GM03348 (cell line): Measurements from ENCODE around the gene DUSP9.
"Not testable (repeated sequence)": the region's sequence is repeated elsewhere in the genome, so short reads cannot be mapped to it uniquely, and the experiment has no call there.

ENCODE experiments used
- DNase-seq: peaks from one replicate; pipeline ENCODE4 v3.0.0; 2012; ENCODE audit warnings: low spot score

The DUSP9 gene

DNA sequence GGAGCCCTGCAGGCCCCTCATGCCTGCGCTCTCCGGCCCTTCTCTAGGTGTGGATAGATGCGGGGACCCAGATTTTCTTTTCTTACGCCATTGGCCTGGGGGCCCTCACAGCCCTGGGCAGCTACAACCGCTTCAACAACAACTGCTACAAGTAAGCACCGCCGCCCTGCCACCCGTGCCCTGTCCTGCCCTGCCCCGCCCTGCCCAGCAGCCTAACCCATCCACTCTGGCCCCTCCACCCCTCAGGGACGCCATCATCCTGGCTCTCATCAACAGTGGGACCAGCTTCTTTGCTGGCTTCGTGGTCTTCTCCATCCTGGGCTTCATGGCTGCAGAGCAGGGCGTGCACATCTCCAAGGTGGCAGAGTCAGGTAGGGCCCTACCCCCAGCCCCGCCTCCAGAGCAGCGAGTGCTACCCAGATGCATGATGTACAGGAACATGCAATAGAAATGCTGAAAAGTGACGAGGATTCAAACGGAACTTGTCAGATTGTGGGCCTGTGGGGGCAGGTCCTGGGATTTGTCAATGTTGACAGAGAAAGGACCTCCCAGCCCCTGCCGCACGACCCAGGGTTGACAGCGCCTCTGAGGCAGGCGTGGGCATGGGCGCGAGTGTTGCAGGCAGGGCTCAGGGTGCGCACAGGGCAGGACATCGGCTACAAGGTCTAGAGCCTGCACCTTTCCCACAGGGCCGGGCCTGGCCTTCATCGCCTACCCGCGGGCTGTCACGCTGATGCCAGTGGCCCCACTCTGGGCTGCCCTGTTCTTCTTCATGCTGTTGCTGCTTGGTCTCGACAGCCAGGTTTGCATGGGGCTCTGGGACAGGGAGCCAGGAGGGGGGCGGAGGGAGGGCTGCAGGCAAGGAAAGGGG is 46.4 kb downstream of the DUSP9 start:
- no peak for DNase-seq

DNA sequence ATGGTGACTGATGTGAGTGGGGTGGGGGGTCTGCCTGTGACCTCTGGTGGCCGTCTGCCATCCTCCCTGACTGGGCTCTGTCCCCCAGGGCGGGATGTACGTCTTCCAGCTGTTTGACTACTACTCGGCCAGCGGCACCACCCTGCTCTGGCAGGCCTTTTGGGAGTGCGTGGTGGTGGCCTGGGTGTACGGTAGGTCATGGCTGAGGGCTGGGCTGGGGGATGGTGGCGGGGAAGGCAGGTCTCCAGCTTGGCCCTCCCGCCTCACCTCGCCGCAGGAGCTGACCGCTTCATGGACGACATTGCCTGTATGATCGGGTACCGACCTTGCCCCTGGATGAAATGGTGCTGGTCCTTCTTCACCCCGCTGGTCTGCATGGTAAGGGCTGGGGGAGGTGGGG is 47.3 kb downstream of the DUSP9 start:
- not testable (repeated sequence) for DNase-seq

DNA sequence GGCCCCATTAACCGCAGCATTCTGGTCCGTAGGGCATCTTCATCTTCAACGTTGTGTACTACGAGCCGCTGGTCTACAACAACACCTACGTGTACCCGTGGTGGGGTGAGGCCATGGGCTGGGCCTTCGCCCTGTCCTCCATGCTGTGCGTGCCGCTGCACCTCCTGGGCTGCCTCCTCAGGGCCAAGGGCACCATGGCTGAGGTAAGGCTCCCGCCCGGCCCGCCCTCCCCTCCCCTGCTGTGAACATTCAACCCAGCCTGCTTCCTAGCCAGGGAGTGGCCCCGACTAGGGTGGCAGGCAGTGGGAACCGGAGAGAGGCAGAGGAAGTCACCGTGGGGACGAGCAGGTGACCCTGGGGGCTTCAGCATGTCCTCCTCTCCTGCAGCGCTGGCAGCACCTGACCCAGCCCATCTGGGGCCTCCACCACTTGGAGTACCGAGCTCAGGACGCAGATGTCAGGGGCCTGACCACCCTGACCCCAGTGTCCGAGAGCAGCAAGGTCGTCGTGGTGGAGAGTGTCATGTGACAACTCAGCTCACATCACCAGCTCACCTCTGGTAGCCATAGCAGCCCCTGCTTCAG is 47.8 kb downstream of the DUSP9 start:
- no peak for DNase-seq

DNA sequence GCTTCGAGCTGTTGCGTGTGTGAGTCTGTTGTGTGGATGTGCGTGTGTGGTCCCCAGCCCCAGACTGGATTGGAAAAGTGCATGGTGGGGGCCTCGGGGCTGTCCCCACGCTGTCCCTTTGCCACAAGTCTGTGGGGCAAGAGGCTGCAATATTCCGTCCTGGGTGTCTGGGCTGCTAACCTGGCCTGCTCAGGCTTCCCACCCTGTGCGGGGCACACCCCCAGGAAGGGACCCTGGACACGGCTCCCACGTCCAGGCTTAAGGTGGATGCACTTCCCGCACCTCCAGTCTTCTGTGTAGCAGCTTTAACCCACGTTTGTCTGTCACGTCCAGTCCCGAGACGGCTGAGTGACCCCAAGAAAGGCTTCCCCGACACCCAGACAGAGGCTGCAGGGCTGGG is 49.1 kb downstream of the DUSP9 start:
- DNase-seq = no peak

DNA sequence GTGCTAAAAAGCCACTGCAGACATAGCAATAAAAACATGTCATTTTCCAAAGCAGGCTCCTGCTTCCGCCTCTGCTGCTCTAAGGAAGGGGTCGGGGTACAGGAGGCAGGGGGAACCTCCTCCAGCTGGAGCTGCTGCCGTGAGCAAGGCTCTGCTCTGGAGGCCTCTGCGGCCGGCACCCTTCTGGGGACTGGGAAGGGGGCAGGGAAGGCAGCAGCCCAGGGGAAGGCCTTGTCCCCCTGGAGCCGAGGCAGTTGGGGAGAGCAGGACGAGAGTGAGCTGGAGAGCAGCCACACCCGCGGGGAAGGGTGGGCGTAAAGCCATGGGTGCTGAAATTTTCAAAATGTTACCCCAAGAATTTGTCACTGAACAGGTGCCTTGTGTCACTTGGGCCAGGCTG is 49.5 kb downstream of the DUSP9 start:
- DNase-seq = not testable (repeated sequence)

DNA sequence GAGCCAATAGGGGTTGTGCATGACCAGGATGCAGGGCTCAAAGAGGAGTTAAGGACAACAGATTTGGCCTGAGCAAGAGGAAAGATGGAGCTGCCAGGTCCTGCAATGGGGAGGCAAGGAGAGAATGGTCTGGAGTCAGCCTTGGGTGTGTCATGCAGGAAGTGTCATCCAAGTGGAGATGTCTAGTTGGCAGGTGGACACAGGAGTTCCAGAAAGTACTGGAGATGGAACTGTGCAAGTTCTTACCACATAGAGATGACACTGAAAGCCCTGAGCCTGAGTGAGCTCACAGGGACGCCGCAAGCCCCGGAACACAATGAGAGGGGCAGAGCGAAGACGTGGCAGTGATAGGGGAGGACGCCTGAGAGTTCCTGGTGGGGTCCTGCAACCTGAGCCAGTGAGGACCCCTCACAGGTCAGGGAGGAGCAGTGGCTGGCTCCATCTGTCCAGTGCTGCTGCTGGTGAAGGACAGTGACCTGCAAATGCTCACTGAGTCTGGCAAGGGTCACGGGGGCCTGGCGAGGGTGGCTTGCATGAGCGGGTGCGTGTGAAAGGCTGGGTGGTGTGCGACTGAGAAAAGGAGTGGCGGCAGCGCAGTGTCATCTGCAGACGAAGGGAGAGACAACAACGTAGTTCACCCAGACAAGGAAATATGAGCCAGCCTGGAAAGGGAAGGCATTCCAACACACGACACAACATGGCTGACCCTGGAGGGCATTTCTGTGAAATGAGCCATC is 50.2 kb downstream of the DUSP9 start:
- DNase-seq = not testable (repeated sequence)

DNA sequence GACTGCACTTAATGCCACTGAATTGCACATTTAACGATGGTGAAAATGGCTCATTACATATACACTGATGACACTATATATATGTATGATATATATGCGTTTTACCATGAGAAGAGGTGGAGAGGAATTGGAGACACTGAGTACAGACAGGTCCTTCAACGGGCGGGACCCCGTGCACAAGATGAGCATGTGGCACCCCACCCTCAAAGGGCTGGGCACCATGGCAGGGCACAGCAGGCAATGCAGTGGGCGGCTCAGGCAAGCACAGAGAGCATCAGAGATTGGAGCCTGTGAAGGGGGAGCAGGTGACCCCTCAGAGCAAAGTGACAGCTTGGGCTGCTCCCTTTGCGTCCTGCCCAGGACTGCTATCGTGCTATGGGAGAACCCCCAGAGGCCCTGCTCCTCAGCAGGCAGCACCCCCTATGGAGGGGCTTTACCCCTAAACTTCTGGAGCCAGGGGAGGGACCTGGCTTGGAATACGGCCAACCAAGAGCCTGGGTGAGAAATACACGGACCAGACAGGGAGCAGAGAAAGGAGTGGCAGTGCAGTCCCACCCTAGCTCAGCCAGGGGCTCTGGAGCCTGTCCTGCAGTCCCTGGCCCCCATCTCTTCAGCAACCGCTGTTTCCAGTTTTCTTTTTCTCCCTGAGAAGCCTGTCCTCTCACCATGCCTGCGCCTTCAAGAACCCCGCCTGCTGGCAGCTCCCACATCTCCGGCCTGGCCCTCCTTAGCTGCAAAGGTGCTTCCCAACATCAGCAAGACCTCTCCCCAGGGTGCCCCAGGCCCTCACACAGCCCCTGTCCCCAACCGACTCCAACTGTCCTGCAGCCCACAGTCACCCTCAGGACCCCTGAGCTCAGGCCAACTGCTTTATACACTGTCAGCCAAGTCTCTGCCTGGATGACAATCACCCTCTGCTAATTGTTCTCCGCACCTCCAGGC is 51.2 kb downstream of the DUSP9 start:
- DNase-seq = no peak

DNA sequence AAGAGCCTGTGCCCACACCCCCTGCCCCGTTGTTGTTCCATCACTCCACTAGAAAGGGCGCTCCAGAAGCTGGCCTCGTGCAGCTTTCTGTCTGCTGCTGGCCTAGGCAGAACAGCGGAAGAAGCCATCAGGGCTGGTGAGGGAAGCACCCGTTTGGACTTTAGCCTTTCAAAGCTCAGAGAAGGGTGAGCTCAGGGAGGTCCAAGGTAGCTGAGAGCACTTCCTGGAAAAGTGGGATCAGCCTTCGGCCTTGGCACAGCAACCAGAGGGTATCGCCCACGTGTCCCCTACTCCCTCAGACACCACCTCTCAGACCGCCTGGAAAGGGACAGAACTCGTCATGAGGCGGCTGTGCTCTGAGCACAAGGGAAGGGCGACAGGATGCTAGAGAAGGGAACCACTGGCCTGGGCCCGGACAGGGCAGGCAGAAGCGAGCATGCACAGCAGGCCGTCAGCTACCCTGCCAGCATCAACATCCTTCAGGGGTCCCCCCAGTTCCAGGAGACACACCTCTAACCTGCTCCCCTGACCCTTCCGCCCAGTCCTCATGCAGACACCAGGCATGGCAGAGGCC is 52.3 kb downstream of the DUSP9 start:
- not testable (repeated sequence) for DNase-seq

DNA sequence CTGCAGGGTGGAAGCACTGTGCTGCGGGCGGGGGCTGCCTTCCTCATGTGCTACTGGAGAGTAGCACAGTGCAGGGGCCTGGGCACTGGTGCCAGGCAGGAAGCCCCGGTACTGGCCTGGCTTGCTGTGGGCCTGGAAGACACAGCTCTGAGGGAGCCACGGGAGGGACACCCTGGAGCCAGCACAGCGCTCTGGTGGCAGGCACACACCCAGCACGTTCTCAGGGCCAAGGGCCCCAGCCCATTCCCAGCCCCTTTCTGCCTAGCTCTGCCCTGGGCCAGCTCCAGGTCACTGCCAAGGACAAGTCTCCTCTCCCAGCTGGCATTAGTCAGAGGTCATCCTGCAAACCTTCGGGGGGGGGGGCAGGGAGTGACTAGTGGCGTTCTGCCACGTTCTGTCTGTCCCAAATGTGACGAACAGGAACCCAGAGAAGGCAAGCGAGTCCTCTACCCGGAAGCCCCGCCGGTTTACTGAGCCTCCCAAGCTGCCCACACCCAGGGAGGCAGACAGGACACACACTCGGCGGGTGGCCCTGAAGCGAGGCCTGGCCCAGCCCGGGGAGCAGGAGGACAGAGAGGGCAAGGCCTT is 52.9 kb downstream of the DUSP9 start:
- not testable (repeated sequence) for DNase-seq

DNA sequence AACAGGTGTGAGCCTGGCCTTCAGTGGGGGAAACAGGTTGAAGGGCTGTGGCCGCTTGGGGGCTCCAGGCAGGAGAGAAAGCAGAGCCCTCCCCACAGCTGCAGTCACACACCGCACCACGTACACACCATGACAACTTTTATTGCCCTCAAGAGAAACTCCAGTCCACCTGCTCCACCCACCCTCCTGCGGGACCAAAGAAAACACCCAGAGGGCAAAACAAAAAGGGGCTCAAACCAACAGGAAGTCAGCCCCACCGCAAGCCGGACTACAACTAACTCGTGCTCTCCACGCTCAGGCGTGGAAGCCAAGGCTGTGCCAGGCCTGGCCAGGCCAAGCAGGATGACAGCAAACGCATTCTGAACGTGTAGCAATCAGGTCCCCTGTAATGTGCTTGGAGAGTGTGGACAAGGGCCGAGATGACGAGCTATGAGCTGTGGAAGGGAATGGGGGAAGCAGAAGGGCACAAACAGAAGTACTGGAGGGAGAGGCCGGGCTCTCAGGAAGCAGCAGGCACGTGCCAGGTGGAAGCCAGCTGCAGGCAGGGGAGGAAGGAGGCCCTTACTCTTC is 53.5 kb downstream of the DUSP9 start:
- DNase-seq = no peak
